Right lobe of liver (tissue), 6 donors: ENCODE data around the gene CENPB. TPM values are rescaled to one million over a fixed set of nuclear protein-coding genes. Genes with fewer than 3 reads are reported as not detected.

Experiments used
- ATAC-seq, 4 donors: fragments of 200-7000 bp; cut with Tn5 transposase; one replicate each; pipeline ENCODE4 v1.9.1; 2020; ENCODE audit warnings: mild to moderate bottlenecking in 4 of 4, moderate library complexity in 4 of 4
- DNase-seq, 3 donors: peaks; one replicate each; pipeline ENCODE4 v3.0.0-alpha.2; 2020
- H3K27ac ChIP-seq, 3 donors: fragments of 200-600 bp; one replicate each; pipeline ENCODE4 v1.8.0; 2022
- H3K27me3 ChIP-seq, 2 donors: fragments of 200-600 bp; one replicate each; pipeline ENCODE4 v1.8.0; 2022
- H3K36me3 ChIP-seq, 4 donors: fragments of 200-600 bp; sonication (generic) in 1 of 4; one replicate each; pipeline versions ENCODE4 v1.5.1 to v1.8.0; 2017 to 2022; ENCODE audit warnings: control low read depth in 1 of 4
- H3K4me1 ChIP-seq, 4 donors: fragments of 200-600 bp; sonication (generic) in 1 of 4; one replicate each; pipeline versions ENCODE4 v1.5.1 to v1.8.0; 2017 to 2022; ENCODE audit warnings: control low read depth in 1 of 4
- H3K4me3 ChIP-seq, 3 donors: fragments of 200-600 bp; one replicate each; pipeline ENCODE4 v1.8.0; 2022
- H3K9me3 ChIP-seq, 4 donors: fragments of 200-600 bp; sonication (generic) in 1 of 4; one replicate each; pipeline versions ENCODE4 v1.5.1 to v1.8.0; 2017 to 2022; ENCODE audit warnings: control low read depth in 1 of 4
- POLR2A ChIP-seq: fragments of 450-650 bp; IDR thresholded peaks from one replicate; pipeline ENCODE4 v1.6.1; 2017; ENCODE audit warnings: antibody characterized with exemption, mild to moderate bottlenecking
- WGBS: methylation state at CpG from one replicate; pipeline ENCODE4 v1.1.6; 2018; ENCODE audit warnings: low coverage, low lambda C conversion rate; ENCODE audit not compliant: insufficient coverage; ENCODE audit errors: missing lambda C conversion rate; 5-methylcytosine and 5-hydroxymethylcytosine counted together
- intact Hi-C, 2 donors: fragments of 100-400 bp; cut with DNase I; formaldehyde crosslinking; loops; one replicate each; pipeline versions ENCODE4 v1.11.2 to v1.14.1; 2022
- total RNA-seq, 6 experiments: library from RNA; depleted of rRNA in 2 of 6; stranded (reverse); fragments of >200 nt in 2 of 6; fragmentation: NEBNext Ultra II Directional in 3 of 6; extraction: Animal tissue kit (Norgen Biotek cat#: 25700) in 3 of 6; gene quantifications; one replicate each; pipeline versions ENCODE4 v1.1.0 to v1.2.4, GENCODE V29; 2016 to 2023
- TF ChIP-seq, protein P1 (sequence below), 4 donors: fragments of 200-600 bp in 3 of 4; fragments of 450-650 bp in 1 of 4; IDR thresholded peaks; one replicate each; pipeline versions ENCODE4 v1.5.1 to v1.8.0; 2016 to 2022; ENCODE audit warnings: antibody characterized with exemption in 4 of 4, mild to moderate bottlenecking in 2 of 4
- donor health status: DM: no; HTN: yes; CAD: no.
- donor health status: DM: no; HTN: no; CAD: no.
- donor health status: DM: no; HTN: no; CAD: no.
- donor health status: DM: no; HTN: yes; CAD: no.
- donor health status: DM: no; HTN: yes; CAD: no.

CENPB gene
- total RNA-seq, 6 experiments from 2014 or later, result 27.8 to 43.1 (median 31.6) TPM

DNA sequence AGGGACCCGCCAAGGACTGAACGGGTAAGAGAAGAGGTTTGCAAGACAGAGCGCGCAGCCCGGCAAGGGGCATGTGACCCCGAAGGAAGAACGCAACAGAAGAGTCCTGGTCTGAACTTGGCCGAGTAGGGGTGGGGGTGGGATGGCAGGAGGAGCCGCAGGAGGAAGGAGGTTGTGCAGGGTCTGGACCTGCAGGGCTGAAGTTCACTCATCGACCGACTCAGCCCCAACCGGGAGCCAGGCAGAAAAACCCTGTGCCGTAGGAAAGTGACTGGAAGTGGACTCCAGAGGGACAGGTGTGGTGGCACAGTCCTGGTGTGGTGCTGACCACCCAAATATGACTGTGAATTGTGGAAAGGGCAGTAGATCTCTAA lies 34.2 kb downstream of the CENPB start:
- ATAC-seq (peak; percentile 23 to 51 (median 31)), DNase-seq (no peak)
- intact Hi-C loops, result no loop called here
- peak overlapping the region; percentile 39 to 49 (median 41) for H3K4me3 ChIP-seq
- no peak overlapping the region for H3K27ac ChIP-seq
- H3K27me3 ChIP-seq, result peaks cover 0 to 6% of the 10 kb centered on the region in 2 donors
- WGBS, result 17% methylated on average over 11 of the region's 13 CpGs
- no peaks in the 10 kb centered on the region for H3K36me3 ChIP-seq
- H3K9me3 ChIP-seq, result no peaks in the 10 kb centered on the region
- TF ChIP-seq, protein P1, sequence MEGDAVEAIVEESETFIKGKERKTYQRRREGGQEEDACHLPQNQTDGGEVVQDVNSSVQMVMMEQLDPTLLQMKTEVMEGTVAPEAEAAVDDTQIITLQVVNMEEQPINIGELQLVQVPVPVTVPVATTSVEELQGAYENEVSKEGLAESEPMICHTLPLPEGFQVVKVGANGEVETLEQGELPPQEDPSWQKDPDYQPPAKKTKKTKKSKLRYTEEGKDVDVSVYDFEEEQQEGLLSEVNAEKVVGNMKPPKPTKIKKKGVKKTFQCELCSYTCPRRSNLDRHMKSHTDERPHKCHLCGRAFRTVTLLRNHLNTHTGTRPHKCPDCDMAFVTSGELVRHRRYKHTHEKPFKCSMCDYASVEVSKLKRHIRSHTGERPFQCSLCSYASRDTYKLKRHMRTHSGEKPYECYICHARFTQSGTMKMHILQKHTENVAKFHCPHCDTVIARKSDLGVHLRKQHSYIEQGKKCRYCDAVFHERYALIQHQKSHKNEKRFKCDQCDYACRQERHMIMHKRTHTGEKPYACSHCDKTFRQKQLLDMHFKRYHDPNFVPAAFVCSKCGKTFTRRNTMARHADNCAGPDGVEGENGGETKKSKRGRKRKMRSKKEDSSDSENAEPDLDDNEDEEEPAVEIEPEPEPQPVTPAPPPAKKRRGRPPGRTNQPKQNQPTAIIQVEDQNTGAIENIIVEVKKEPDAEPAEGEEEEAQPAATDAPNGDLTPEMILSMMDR (IDR thresholded peaks at IDR 0.05), result no peak
- no peak for TF ChIP-seq POLR2A
- H3K4me1 ChIP-seq, result peaks cover 0 to 23% (median 0%) of the 10 kb centered on the region in 4 donors

DNA sequence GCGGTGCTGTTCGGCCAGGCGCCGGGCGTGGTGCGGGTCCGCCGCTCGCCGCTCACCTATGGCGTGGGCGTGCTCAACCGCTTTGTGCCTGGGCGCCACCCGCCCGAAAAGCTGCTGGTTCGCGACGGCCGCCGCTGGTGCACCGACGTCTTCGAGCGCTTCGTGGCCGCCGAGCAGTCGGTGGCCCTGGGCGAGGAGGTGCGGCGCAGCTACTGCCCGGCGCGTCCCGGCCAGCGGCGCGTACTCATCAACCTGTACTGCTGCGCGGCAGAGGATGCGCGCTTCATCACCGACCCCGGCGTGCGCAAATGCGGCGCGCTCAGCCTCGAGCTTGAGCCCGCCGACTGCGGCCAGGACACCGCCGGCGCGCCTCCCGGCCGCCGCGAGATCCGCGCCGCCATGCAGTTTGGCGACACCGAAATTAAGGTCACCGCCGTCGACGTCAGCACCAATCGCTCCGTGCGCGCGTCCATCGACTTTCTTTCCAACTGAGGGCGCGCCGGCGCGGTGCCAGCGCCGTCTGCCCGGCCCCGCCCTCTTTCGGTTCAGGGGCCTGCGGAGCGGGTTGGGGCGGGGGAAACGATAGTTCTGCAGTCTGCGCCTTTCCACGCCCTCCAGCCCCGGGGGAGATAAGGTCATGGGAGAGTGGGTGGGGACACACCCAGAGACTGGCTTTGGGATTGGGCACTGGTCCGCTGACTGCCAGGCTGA lies 34.7 kb downstream of the CENPB start:
- WGBS, result 27% methylated on average over 23 of the region's 95 CpGs
- peaks cover 0 to 23% (median 0%) of the 10 kb centered on the region in 4 donors for H3K4me1 ChIP-seq
- no peaks in the 10 kb centered on the region for H3K9me3 ChIP-seq
- H3K27ac ChIP-seq, result no peak overlapping the region
- intact Hi-C loops, result no loop called here
- no peaks in the 10 kb centered on the region for H3K36me3 ChIP-seq
- DNase-seq, result peak in 2 of 3 donors; percentile 74 to 75
- peaks cover 0 to 6% of the 10 kb centered on the region in 2 donors for H3K27me3 ChIP-seq
- peak; percentile 52 to 78 (median 75) for ATAC-seq
- H3K4me3 ChIP-seq, result peak overlapping the region; percentile 39 to 49 (median 41)
- TF ChIP-seq, protein P1 (IDR thresholded peaks at IDR 0.05), result no peak
- TF ChIP-seq POLR2A, result no peak

DNA sequence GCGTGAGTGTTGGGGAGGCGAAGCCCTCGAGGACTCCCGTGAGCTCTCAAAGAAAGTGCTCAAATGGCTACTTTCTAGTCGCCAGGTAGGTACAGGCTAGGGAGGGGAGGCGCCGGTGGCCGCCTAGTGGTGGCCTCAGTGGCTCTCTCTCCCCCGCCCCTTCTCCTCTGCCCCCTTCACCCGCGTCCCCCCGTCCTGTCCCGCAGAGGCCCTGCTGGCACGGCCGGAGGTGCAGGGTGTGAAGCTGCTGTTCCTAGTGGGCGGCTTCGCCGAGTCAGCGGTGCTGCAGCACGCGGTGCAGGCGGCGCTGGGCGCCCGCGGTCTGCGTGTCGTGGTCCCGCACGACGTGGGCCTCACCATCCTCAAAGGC lies 35.2 kb downstream of the CENPB start:
- DNase-seq (peak in 1 of 3 donors; percentile 42), ATAC-seq (no peak)
- no peaks in the 10 kb centered on the region for H3K36me3 ChIP-seq
- H3K27me3 ChIP-seq, result peaks cover 0 to 6% of the 10 kb centered on the region in 2 donors
- H3K9me3 ChIP-seq, result no peaks in the 10 kb centered on the region
- peaks cover 0 to 23% (median 0%) of the 10 kb centered on the region in 4 donors for H3K4me1 ChIP-seq
- H3K27ac ChIP-seq, result no peak overlapping the region
- intact Hi-C loops, result no loop called here
- WGBS, result 65% methylated on average over 4 of the region's 31 CpGs
- no peak for TF ChIP-seq POLR2A
- TF ChIP-seq, protein P1 (IDR thresholded peaks at IDR 0.05), result no peak
- peak overlapping the region in 1 of 3 donors; percentile 39 for H3K4me3 ChIP-seq

DNA sequence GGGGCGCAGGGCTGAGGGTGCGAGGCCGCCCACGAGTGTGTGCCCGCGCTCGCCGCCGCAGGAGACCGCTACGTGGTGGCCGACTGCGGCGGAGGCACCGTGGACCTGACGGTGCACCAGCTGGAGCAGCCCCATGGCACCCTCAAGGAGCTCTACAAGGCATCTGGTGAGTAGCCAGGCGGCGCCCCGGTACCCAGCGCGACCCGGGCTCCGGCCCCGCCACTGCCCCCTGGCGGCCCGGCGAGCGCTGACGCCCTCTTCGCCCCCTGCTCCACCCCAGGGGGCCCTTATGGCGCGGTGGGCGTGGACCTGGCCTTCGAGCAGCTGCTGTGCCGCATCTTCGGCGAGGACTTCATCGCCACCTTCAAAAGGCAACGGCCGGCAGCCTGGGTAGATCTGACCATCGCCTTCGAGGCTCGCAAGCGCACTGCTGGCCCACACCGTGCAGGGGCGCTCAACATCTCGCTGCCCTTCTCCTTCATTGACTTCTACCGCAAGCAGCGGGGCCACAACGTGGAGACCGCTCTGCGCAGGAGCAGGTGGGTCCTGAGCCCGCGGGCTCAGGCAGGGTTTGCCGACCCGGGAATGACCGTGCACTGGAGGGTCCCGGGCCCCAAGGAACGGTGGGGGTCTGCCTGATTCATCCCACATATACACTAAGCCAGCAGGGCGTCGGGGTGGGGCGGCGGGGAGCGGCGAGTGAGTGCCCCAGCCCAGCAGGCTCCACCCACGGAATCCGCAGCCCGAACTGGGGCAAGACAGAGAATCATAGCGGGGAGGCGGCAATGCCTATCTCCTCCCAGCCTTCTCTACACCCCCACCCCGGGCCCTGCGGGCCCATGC lies 36.6 kb downstream of the CENPB start:
- peak in 1 of 3 donors; percentile 42 for DNase-seq
- no peaks in the 10 kb centered on the region for H3K36me3 ChIP-seq
- H3K4me1 ChIP-seq, result peaks cover 0 to 23% (median 0%) of the 10 kb centered on the region in 4 donors
- no peak for TF ChIP-seq POLR2A
- TF ChIP-seq, protein P1 (IDR thresholded peaks at IDR 0.05), result peak; percentile 45 to 78 (median 55)
- intact Hi-C loops, result no loop called here
- no peak overlapping the region for H3K4me3 ChIP-seq
- H3K27me3 ChIP-seq, result peaks cover 0 to 6% of the 10 kb centered on the region in 2 donors
- H3K27ac ChIP-seq, result no peak overlapping the region
- ATAC-seq, result peak in 3 of 4 donors; percentile 11 to 32 (median 18)
- WGBS, result no CpG with 5 or more reads among the region's 72 CpGs
- no peaks in the 10 kb centered on the region for H3K9me3 ChIP-seq
